GM18868 (cell line): Measurements from ENCODE around the gene TNXB.
"Not testable (repeated sequence)": the region's sequence is repeated elsewhere in the genome, so short reads cannot be mapped to it uniquely, and the experiment has no call there.

Experiments used
- ATAC-seq: cut with Tn5 transposase; IDR thresholded peaks from one replicate; pipeline ENCODE4 v1.9.1; 2021; ENCODE audit warnings: mild to moderate bottlenecking, moderate library complexity; ENCODE audit not compliant: unreplicated experiment

The TNXB gene

GRCh38 chr6:32086661-32087573, 22.2 kb downstream of the TNXB start:
- ATAC-seq: no peak

GRCh38 chr6:32085759-32086459, 23.2 kb downstream of the TNXB start:
- no peak for ATAC-seq

GRCh38 chr6:32084780-32085179, 24.4 kb downstream of the TNXB start:
- ATAC-seq: no peak

- ATAC-seq: no peak
Observed at GRCh38 chr6:32083812-32084768, 25.0 kb downstream of the TNXB start.

- ATAC-seq: no peak
Observed at GRCh38 chr6:32082935-32083334, 26.2 kb downstream of the TNXB start.

GRCh38 chr6:32082478-32082877, 26.7 kb downstream of the TNXB start:
- ATAC-seq: no peak

GRCh38 chr6:32081168-32081990, 27.8 kb downstream of the TNXB start:
- ATAC-seq: no peak

- ATAC-seq: no peak
Observed at GRCh38 chr6:32079566-32080290, 29.4 kb downstream of the TNXB start.

GRCh38 chr6:32076321-32076809, 32.8 kb downstream of the TNXB start:
- ATAC-seq: no peak

GRCh38 chr6:32075781-32076180, 33.4 kb downstream of the TNXB start:
- no peak for ATAC-seq

GRCh38 chr6:32074996-32075532, 34.1 kb downstream of the TNXB start:
- no peak for ATAC-seq

- ATAC-seq: no peak
Observed at GRCh38 chr6:32073613-32074012, 35.5 kb downstream of the TNXB start.

- no peak for ATAC-seq
Observed at GRCh38 chr6:32073101-32073500, 36.0 kb downstream of the TNXB start.

- no peak for ATAC-seq
Observed at GRCh38 chr6:32070814-32071543, 38.2 kb downstream of the TNXB start.

GRCh38 chr6:32069878-32070515, 39.1 kb downstream of the TNXB start:
- no peak for ATAC-seq

- ATAC-seq: no peak
Observed at GRCh38 chr6:32069460-32069859, 39.7 kb downstream of the TNXB start.

GRCh38 chr6:32068867-32069266, 40.3 kb downstream of the TNXB start:
- ATAC-seq: no peak

GRCh38 chr6:32068315-32068714, 40.8 kb downstream of the TNXB start:
- not testable (repeated sequence) for ATAC-seq
